GM23338 (cell line): ENCODE data around the gene NSD2. TPM values are rescaled to one million over a fixed set of nuclear protein-coding genes. Genes with fewer than 3 reads are reported as not detected.

Source experiments
- ATAC-seq: fragments of 200-7000 bp; cut with Tn5 transposase; 3 replicates; pipeline ENCODE4 v1.9.1; 2020
- DNase-seq: peaks from one replicate; pipeline ENCODE4 v3.0.0-alpha.2; 2015; ENCODE audit warnings: low spot score
- H2AFZ ChIP-seq: fragments of 200-600 bp; sonication (generic); 2 replicates; pipeline ENCODE4 v1.8.0; 2016; ENCODE audit warnings: antibody characterized with exemption, mild to moderate bottlenecking, moderate library complexity
- H3F3A ChIP-seq: fragments of 200-600 bp; sonication (generic); replicated peaks from 2 replicates; pipeline ENCODE4 v1.8.0; 2017; ENCODE audit warnings: antibody characterized with exemption, mixed run types, low read depth
- H3K27ac ChIP-seq: fragments of 200-600 bp; sonication (generic); 2 replicates; pipeline ENCODE4 v1.6.1; 2016; ENCODE audit warnings: low read depth
- H3K27me3 ChIP-seq: fragments of 200-600 bp; sonication (generic); 2 replicates; pipeline ENCODE4 v1.8.0; 2016; ENCODE audit warnings: mild to moderate bottlenecking, mixed run types, moderate library complexity; ENCODE audit not compliant: insufficient read depth
- H3K36me3 ChIP-seq: fragments of 200-600 bp; sonication (generic); 2 replicates; pipeline ENCODE4 v1.8.0; 2016; ENCODE audit warnings: mild to moderate bottlenecking; ENCODE audit not compliant: insufficient read depth
- H3K4me1 ChIP-seq: fragments of 200-600 bp; sonication (generic); 2 replicates; pipeline ENCODE4 v1.8.0; 2016; ENCODE audit warnings: mild to moderate bottlenecking, moderate library complexity; ENCODE audit not compliant: insufficient read depth
- H3K4me2 ChIP-seq: fragments of 200-600 bp; sonication (generic); 2 replicates; pipeline ENCODE4 v1.7.1; 2017; ENCODE audit warnings: mixed run types
- H3K4me3 ChIP-seq: fragments of 200-600 bp; sonication (generic); 2 replicates; pipeline ENCODE4 v1.6.1; 2016; ENCODE audit warnings: mixed run types
- H3K79me2 ChIP-seq: fragments of 200-600 bp; sonication (generic); replicated peaks from 2 replicates; pipeline ENCODE4 v1.8.0; 2017; ENCODE audit warnings: mild to moderate bottlenecking; ENCODE audit not compliant: insufficient read depth
- H3K9me2 ChIP-seq: fragments of 200-600 bp; sonication (generic); 2 replicates; pipeline ENCODE4 v1.8.0; 2017; ENCODE audit not compliant: insufficient read depth
- H4K20me1 ChIP-seq: fragments of 200-600 bp; sonication (generic); replicated peaks from 2 replicates; pipeline ENCODE4 v1.8.0; 2017; ENCODE audit warnings: mild to moderate bottlenecking; ENCODE audit not compliant: insufficient read depth
- H3K27ac Mint-ChIP-seq: 2 replicates; pipeline ENCODE4 v1.8.0; 2020; ENCODE audit warnings: inconsistent platforms, mild to moderate bottlenecking, moderate library complexity, mixed read lengths
- H3K27me3 Mint-ChIP-seq: 3 replicates; pipeline ENCODE4 v1.8.0; 2022; ENCODE audit warnings: low read depth, mild to moderate bottlenecking, moderate library complexity, mixed read lengths, inconsistent platforms; ENCODE audit not compliant: insufficient read depth, poor library complexity
- H3K36me3 Mint-ChIP-seq: 3 replicates; pipeline ENCODE4 v1.8.0; 2021; ENCODE audit warnings: low read depth, mild to moderate bottlenecking, inconsistent platforms, moderate library complexity, mixed read lengths
- H3K4me1 Mint-ChIP-seq: 3 replicates; pipeline ENCODE4 v1.8.0; 2020; ENCODE audit warnings: mild to moderate bottlenecking, inconsistent platforms, mixed read lengths
- H3K4me3 Mint-ChIP-seq: 3 replicates; pipeline ENCODE4 v1.8.0; 2021; ENCODE audit warnings: moderate library complexity, mild to moderate bottlenecking, inconsistent platforms, mixed read lengths
- H3K9me3 Mint-ChIP-seq: 3 replicates; pipeline ENCODE4 v1.8.0; 2020; ENCODE audit warnings: moderate library complexity, mild to moderate bottlenecking, inconsistent platforms, mixed read lengths
- CREB1 ChIP-seq: fragments of 250-450 bp; sonication (Bioruptor Pico); IDR thresholded peaks from 2 replicates; pipeline ENCODE4 v1.5.0; 2020; ENCODE audit warnings: low read depth, mild to moderate bottlenecking, moderate library complexity
- ETS1 ChIP-seq: IDR thresholded peaks from 2 replicates; pipeline ENCODE4 v1.6.1; 2016; ENCODE audit warnings: antibody characterized with exemption
- EZH2 ChIP-seq: fragments of 200-600 bp; sonication (generic); IDR thresholded peaks from one replicate; pipeline ENCODE4 v1.8.0; 2017; ENCODE audit warnings: antibody characterized with exemption, mild to moderate bottlenecking, low read depth; ENCODE audit not compliant: unreplicated experiment
- EZH2phosphoT487 ChIP-seq: fragments of 200-600 bp; sonication (generic); IDR thresholded peaks from one replicate; pipeline ENCODE4 v1.8.1; 2018; ENCODE audit warnings: antibody characterized with exemption; ENCODE audit not compliant: unreplicated experiment
- JUNB ChIP-seq: IDR thresholded peaks from one replicate; pipeline ENCODE4 v1.6.1; 2016; ENCODE audit warnings: antibody characterized with exemption; ENCODE audit not compliant: unreplicated experiment
- NANOG ChIP-seq: IDR thresholded peaks from 2 replicates; pipeline ENCODE4 v1.6.1; 2016; ENCODE audit warnings: antibody characterized with exemption, borderline replicate concordance
- POLR2AphosphoS5 ChIP-seq: IDR thresholded peaks from 2 replicates; pipeline ENCODE4 v1.6.1; 2016; ENCODE audit warnings: antibody characterized with exemption, low read depth
- STAT1 ChIP-seq: IDR thresholded peaks from one replicate; pipeline ENCODE4 v1.6.1; 2016; ENCODE audit warnings: antibody characterized with exemption; ENCODE audit not compliant: unreplicated experiment
- ZNF114 ChIP-seq: fragments of 250-450 bp; sonication (Bioruptor Pico); IDR thresholded peaks from 2 replicates; pipeline ENCODE4 v1.5.0; 2020; ENCODE audit warnings: mild to moderate bottlenecking, moderate library complexity
- ZNF331 ChIP-seq: fragments of 250-450 bp; sonication (Bioruptor Pico); IDR thresholded peaks from 2 replicates; pipeline ENCODE4 v1.5.0; 2020; ENCODE audit warnings: low read depth, mild to moderate bottlenecking, moderate library complexity
- polyA plus RNA-seq: library from polyadenylated mRNA; unstranded; fragments of >200 nt; fragmentation: Nextera tagmentation; extraction: Ambion mirVana; gene quantifications from 2 replicates; pipeline ENCODE4 v1.2.1, GENCODE V29; 2016
- total RNA-seq: library from RNA; depleted of rRNA; stranded (reverse); fragments of >200 nt; shearing (Covaris generic); gene quantifications from 2 replicates; pipeline ENCODE4 v1.2.3, GENCODE V29; 2014
- TF ChIP-seq, protein P1 (sequence below): IDR thresholded peaks from one replicate; pipeline ENCODE4 v1.6.1; 2018; ENCODE audit warnings: antibody characterized with exemption; ENCODE audit not compliant: unreplicated experiment
- TF ChIP-seq, protein P2 (sequence below), 2 experiments: fragments of 200-600 bp in 1 of 2; sonication (generic) in 1 of 2; conservative IDR thresholded peaks; 2 replicates each; pipeline versions ENCODE4 v1.5.1 to v1.6.1; 2016 to 2017; ENCODE audit warnings: antibody characterized with exemption in 2 of 2, low read depth in 2 of 2, mild to moderate bottlenecking in 2 of 2, moderate library complexity in 1 of 2

Gene NSD2
- total and polyA plus RNA-seq, 2 experiments from 2014 or later, result 33.5 to 84.4 TPM

- TF ChIP-seq, protein P1, sequence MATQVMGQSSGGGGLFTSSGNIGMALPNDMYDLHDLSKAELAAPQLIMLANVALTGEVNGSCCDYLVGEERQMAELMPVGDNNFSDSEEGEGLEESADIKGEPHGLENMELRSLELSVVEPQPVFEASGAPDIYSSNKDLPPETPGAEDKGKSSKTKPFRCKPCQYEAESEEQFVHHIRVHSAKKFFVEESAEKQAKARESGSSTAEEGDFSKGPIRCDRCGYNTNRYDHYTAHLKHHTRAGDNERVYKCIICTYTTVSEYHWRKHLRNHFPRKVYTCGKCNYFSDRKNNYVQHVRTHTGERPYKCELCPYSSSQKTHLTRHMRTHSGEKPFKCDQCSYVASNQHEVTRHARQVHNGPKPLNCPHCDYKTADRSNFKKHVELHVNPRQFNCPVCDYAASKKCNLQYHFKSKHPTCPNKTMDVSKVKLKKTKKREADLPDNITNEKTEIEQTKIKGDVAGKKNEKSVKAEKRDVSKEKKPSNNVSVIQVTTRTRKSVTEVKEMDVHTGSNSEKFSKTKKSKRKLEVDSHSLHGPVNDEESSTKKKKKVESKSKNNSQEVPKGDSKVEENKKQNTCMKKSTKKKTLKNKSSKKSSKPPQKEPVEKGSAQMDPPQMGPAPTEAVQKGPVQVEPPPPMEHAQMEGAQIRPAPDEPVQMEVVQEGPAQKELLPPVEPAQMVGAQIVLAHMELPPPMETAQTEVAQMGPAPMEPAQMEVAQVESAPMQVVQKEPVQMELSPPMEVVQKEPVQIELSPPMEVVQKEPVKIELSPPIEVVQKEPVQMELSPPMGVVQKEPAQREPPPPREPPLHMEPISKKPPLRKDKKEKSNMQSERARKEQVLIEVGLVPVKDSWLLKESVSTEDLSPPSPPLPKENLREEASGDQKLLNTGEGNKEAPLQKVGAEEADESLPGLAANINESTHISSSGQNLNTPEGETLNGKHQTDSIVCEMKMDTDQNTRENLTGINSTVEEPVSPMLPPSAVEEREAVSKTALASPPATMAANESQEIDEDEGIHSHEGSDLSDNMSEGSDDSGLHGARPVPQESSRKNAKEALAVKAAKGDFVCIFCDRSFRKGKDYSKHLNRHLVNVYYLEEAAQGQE, result no peak
- TF ChIP-seq EZH2phosphoT487, result no peak
- TF ChIP-seq STAT1, result no peak
- TF ChIP-seq, protein P2, sequence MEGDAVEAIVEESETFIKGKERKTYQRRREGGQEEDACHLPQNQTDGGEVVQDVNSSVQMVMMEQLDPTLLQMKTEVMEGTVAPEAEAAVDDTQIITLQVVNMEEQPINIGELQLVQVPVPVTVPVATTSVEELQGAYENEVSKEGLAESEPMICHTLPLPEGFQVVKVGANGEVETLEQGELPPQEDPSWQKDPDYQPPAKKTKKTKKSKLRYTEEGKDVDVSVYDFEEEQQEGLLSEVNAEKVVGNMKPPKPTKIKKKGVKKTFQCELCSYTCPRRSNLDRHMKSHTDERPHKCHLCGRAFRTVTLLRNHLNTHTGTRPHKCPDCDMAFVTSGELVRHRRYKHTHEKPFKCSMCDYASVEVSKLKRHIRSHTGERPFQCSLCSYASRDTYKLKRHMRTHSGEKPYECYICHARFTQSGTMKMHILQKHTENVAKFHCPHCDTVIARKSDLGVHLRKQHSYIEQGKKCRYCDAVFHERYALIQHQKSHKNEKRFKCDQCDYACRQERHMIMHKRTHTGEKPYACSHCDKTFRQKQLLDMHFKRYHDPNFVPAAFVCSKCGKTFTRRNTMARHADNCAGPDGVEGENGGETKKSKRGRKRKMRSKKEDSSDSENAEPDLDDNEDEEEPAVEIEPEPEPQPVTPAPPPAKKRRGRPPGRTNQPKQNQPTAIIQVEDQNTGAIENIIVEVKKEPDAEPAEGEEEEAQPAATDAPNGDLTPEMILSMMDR (conservative IDR thresholded peaks at IDR 0.05; ENCODE audit: low read depth in 2 of 2), result no peak
Observed at GRCh38 chr4:1831331-1831730, 39.9 kb upstream of the NSD2 start (continued).

- H3K36me3 Mint-ChIP-seq, result peaks cover 51% of the 10 kb centered on the region
- no peak overlapping the region for H3K4me2 ChIP-seq
- ATAC-seq (no peak), DNase-seq (no peak)
- H3K27ac ChIP-seq, result no peak overlapping the region
- no peak overlapping the region for H2AFZ ChIP-seq
- no peaks in the 10 kb centered on the region for H3K79me2 ChIP-seq
- no peaks in the 10 kb centered on the region for H3K4me1 ChIP-seq
- no peaks in the 10 kb centered on the region for H3K9me2 ChIP-seq
- peaks cover 12% of the 10 kb centered on the region for H3K27me3 Mint-ChIP-seq
- H3K27ac Mint-ChIP-seq, result no peak overlapping the region
- no peaks in the 10 kb centered on the region for H3K27me3 ChIP-seq
- peaks cover 11% of the 10 kb centered on the region for H3K9me3 Mint-ChIP-seq
- H3F3A ChIP-seq, result no peaks in the 10 kb centered on the region; the same call in 1 of the 2 replicates
- H3K4me1 Mint-ChIP-seq, result peaks cover 10% of the 10 kb centered on the region
- no peak overlapping the region for H3K4me3 ChIP-seq
- no peak overlapping the region for H3K4me3 Mint-ChIP-seq
- no peaks in the 10 kb centered on the region for H4K20me1 ChIP-seq
- peaks cover 3% of the 10 kb centered on the region; the same call in 1 of the 2 replicates for H3K36me3 ChIP-seq
- TF ChIP-seq POLR2AphosphoS5, result no peak
- TF ChIP-seq ZNF331, result no peak
- no peak for TF ChIP-seq ZNF114 (CRISPR knock-in tag)
- TF ChIP-seq CREB1 (CRISPR knock-in tag), result no peak
- TF ChIP-seq, protein P2 (conservative IDR thresholded peaks at IDR 0.05; ENCODE audit: low read depth in 2 of 2), result no peak
- TF ChIP-seq EZH2, result no peak
- no peak for TF ChIP-seq JUNB
- no peak for TF ChIP-seq EZH2phosphoT487
- TF ChIP-seq ETS1, result no peak
- TF ChIP-seq, protein P1, result no peak
- no peak for TF ChIP-seq NANOG
Observed at GRCh38 chr4:1832690-1833089, 38.5 kb upstream of the NSD2 start.
